ENCODE measurements around the gene RNF5. TPM values are rescaled to one million over a fixed set of nuclear protein-coding genes. Genes with fewer than 3 reads are reported as not detected.

RNF5 gene
- total and polyA plus RNA-seq, 9 of the 15 experiments (the other 6 are each of a cell fraction or from before 2014, with no cell fraction given) = 62.2 to 245 (median 129) TPM

- TF ChIP-seq TSHZ1 (CRISPR knock-in tag; IDR thresholded peaks at IDR 0.05) = peak; percentile 69; the same call in 1 of the 2 replicates
- TF ChIP-seq SOX6 (IDR thresholded peaks at IDR 0.05) = peak; percentile 100
- TF ChIP-seq ZNF24 (IDR thresholded peaks at IDR 0.05) = no peak
- no peak for TF ChIP-seq COPS2 (conservative IDR thresholded peaks at IDR 0.05)
- TF ChIP-seq TAF15 (IDR thresholded peaks at IDR 0.05; ENCODE audit: low read depth, low read length) = no peak
- peak; percentile 89 for TF ChIP-seq PHF8 (IDR thresholded peaks at IDR 0.05; ENCODE audit: borderline replicate concordance, low read length)
- TF ChIP-seq AFF1 (IDR thresholded peaks at IDR 0.05; ENCODE audit: low read depth in 1 of 2, partially characterized antibody in 2 of 2) = peak in 1 of 2 experiments; percentile 80
- peak; percentile 87 for TF ChIP-seq NR2C2 (CRISPR knock-in tag; IDR thresholded peaks at IDR 0.05)
- TF ChIP-seq NR2C2 (tag; IDR thresholded peaks at IDR 0.05) = peak; percentile 80; the same call in 1 of the 2 replicates
- TF ChIP-seq NR3C1 (CRISPR knock-in tag; IDR thresholded peaks at IDR 0.05) = peak; percentile 67; the same call in 1 of the 2 replicates
- no peak for TF ChIP-seq HNRNPH1 (optimal IDR thresholded peaks at IDR 0.05; ENCODE audit: low read depth, low read length)
- TF ChIP-seq ZNF23 (CRISPR knock-in tag; IDR thresholded peaks at IDR 0.05) = no peak
- peak; percentile 98 for TF ChIP-seq SP1 (CRISPR knock-in tag; IDR thresholded peaks at IDR 0.05)
- peak; percentile 83 for TF ChIP-seq E2F8 (IDR thresholded peaks at IDR 0.05; ENCODE audit: low read depth, partially characterized antibody)
- TF ChIP-seq FUS (optimal IDR thresholded peaks at IDR 0.05; ENCODE audit: low read depth, low read length) = no peak
Measured at GRCh38 chr6:32195902-32196681, 17.9 kb downstream of the RNF5 start (continued).

Measured in K562 (cell line).